Measurements from ENCODE around the gene CLDN1.

The CLDN1 gene

GRCh38 chr3:190321789-190322603 lies at the start of gene CLDN1:
CLDN1 (minus strand) TSS chr3:190322446; CDS start chr3:190322206, 240 bp downstream.
- H3K4me3 ChIP-seq (replicated peaks in 1 of 2; ENCODE audit: low read depth in 2 of 2, low read length in 2 of 2): peak within 1 kb of the TSS; percentile 55 to 60
- peak; percentile 77 for DNase-seq (ENCODE audit: low read depth in 2 of 2)
- peak; percentile 65 for TF ChIP-seq CTCF (IDR thresholded peaks at IDR 0.05; ENCODE audit: low read depth, low read length)

GRCh38 chr3:190371152-190371551 lies 48.9 kb upstream of the CLDN1 start:
- no peak for TF ChIP-seq CTCF (IDR thresholded peaks at IDR 0.05; ENCODE audit: low read depth, low read length)
- no peak for DNase-seq (ENCODE audit: low read depth in 2 of 2)
- H3K4me3 ChIP-seq (replicated peaks in 1 of 2; ENCODE audit: low read depth in 2 of 2, low read length in 2 of 2): no peak overlapping the region

GRCh38 chr3:190370369-190370768 lies 48.1 kb upstream of the CLDN1 start:
- no peak for TF ChIP-seq CTCF (IDR thresholded peaks at IDR 0.05; ENCODE audit: low read depth, low read length)
- H3K4me3 ChIP-seq (replicated peaks in 1 of 2; ENCODE audit: low read depth in 2 of 2, low read length in 2 of 2): no peak overlapping the region
- no peak for DNase-seq (ENCODE audit: low read depth in 2 of 2)

GRCh38 chr3:190369668-190370295 lies 47.5 kb upstream of the CLDN1 start:
- TF ChIP-seq CTCF (IDR thresholded peaks at IDR 0.05; ENCODE audit: low read depth, low read length): no peak
- peak in 1 of 2 donors; percentile 52 for DNase-seq (ENCODE audit: low read depth in 2 of 2)
- no peak overlapping the region for H3K4me3 ChIP-seq (replicated peaks in 1 of 2; ENCODE audit: low read depth in 2 of 2, low read length in 2 of 2)

- TF ChIP-seq CTCF (IDR thresholded peaks at IDR 0.05; ENCODE audit: low read depth, low read length): no peak
- H3K4me3 ChIP-seq (replicated peaks in 1 of 2; ENCODE audit: low read depth in 2 of 2, low read length in 2 of 2): no peak overlapping the region
- no peak for DNase-seq (ENCODE audit: low read depth in 2 of 2)
Observed at GRCh38 chr3:190368881-190369280, 46.6 kb upstream of the CLDN1 start.

- H3K4me3 ChIP-seq (replicated peaks in 1 of 2; ENCODE audit: low read depth in 2 of 2, low read length in 2 of 2): no peak overlapping the region
- TF ChIP-seq CTCF (IDR thresholded peaks at IDR 0.05; ENCODE audit: low read depth, low read length): no peak
- DNase-seq (ENCODE audit: low read depth in 2 of 2): peak; percentile 36 to 53
Observed at GRCh38 chr3:190366133-190366532, 43.9 kb upstream of the CLDN1 start.
